ENCODE measurements around the gene FGFBP3.
"Not testable (repeated sequence)": the region's sequence is repeated elsewhere in the genome, so short reads cannot be mapped to it uniquely, and the experiment has no call there.

FGFBP3 gene

DNA sequence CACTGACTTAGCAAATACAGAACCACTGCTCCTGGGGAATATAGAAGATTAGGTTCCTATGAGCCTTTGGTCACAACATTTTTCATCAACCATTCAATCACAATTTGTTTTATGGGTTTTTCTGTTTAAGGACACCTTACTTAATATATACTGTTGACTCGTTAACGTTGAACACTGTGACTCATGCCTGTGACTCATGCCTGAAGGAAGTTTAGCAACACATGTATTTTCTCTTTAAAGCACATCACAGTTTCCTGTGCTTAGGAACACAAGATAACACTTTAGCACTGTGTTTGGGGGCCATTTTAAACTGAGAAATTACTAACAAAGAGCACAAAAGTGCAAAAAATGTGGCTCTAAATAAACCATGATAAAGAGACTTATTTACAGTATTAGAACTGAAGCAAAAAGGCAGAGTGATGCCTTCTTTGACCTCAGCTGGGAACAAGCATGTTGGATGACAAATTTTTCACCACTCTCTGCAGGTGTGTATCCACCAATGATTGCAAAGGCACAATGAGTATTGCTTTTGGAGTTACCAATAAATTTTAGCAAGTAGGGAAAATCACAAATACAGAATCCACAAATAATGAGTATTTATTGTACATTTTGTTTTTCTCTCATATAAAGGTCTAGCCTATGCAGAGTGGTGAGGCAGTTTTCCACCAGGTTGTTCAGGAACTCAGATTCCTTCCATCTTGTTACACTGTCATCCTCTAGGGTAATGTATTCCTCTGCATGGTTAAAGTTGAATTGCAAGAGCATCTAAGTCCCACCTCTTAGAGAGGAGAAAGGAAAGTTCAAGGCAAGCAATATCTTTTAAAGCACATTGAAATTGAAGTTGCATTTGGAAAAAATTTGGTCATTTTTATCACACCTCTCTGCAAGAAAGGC, 7.3 kb downstream of the FGFBP3 start:
- no peak for DNase-seq

DNA sequence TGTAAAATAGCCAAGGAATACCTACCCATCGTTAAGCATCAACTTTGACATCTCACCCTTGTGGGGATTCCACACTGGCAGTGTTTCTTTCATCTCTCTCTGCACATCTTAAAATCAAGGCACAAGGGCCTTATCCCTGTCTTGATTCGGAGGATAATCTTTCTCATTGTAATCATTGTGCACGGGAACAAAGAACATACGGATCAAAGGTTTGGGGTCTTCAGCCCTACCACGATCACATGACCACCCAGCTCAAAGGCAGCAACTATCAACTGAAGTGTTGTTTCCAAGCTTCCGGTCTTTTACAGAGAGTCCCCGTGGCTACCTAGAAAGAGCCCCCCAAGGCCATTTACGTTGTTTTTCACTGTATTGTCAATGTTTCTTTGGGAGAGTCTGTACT, 11.9 kb downstream of the FGFBP3 start:
- no peak for DNase-seq

DNA sequence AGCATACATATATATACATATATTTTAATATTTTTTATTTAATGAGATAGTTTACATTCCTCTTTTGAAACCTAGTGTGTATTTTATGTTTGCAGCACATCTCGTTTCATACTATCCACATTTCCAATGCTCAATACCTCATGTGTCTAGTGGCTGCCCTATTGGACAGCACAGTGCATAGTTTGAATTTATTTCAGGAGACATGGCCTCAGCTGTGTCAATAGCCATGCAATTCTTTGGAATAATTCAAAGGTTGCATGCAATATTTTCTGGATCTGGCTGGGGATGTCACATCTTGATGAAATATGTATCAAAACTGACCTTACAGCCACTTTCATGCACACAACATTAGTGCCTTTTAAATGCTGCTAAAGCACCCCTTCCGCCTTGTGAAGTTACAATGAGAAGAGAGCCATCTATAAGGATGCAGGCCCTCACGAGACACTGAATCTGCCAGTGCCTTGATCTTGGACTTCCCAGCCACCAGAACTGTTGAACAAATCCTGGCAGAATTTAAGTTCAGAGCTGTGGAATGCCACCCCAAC, 13.0 kb downstream of the FGFBP3 start:
- DNase-seq: no peak

DNA sequence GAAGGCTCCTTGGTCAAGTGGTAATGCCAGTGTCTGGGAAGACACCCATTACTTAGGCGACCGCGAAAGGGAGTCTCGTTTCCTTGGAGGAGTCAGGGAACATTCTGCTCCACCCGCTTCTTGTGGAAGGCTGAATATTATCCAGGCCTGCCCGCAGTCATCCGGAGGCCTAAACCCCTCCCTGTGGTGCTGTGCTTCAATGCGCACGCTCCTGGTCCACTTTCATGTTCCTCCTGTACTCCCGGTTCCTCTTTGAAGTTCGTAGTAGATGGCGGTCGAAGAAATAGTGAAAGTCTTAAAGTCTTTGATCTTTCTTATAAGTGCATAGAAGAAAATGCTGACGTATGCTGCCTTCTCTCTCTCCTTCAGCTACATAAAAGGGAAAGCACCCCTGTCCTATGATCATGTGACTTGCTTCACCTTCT, 15.0 kb downstream of the FGFBP3 start:
- not testable (repeated sequence) for DNase-seq

DNA sequence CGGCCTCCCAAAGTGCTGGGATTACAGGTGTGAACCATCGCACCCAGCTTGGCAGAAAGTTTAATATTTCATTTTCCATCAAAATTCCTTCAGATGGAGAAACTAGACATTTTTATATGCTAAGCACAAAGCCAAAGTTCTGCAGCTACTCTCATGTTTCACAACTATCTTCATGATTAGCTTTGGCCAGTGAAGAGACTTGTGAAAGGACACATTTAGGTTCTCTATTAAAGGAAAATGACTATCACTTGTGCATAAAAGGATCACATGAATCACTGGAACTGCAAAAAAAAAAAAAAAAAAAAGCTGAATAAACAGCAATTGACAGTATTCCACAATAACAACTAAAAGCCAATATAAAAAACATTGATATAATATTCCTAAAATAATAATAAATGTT, 16.2 kb downstream of the FGFBP3 start:
- no peak for DNase-seq

DNA sequence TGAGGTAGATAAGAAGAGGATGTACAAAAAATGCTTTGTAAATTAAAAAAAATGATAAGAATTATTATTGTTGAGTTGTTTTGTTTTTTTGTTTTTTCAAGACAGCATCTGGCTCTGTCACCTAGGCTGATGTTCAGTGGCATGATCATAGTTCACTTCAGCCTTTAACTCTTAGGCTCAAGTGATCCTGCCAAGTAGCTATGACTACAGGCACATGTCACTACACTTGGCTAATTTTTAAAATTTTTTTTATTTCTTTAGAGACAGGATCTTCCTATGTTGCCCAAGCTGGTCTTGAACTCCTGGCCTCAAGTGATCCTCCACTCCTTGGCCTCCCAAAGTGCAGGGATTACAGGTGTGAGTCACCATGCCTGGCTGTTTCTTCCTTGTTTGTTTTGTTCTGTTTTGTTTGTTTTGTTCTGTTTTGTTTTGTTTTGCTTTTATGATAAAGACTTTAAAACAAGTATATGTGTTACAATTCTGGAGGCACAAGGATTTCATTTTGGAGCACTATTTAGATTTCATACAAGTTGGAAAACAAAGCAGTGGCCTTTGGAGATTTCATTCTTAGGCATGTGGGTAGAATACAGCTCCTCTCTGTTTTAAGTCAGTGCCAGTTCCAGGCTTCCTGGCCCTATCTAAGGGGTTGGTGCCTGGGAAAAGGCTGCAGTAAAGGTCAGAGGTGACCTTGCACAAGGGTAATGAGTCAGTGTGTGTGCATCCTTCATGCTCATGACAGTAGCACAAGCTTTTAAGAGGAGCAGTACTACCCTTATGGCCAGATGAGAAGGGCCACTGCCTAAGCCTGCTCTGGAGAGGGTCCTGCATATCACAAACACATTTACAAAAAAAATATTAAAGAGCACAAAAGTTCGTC, 17.9 kb downstream of the FGFBP3 start:
- DNase-seq: no peak

DNA sequence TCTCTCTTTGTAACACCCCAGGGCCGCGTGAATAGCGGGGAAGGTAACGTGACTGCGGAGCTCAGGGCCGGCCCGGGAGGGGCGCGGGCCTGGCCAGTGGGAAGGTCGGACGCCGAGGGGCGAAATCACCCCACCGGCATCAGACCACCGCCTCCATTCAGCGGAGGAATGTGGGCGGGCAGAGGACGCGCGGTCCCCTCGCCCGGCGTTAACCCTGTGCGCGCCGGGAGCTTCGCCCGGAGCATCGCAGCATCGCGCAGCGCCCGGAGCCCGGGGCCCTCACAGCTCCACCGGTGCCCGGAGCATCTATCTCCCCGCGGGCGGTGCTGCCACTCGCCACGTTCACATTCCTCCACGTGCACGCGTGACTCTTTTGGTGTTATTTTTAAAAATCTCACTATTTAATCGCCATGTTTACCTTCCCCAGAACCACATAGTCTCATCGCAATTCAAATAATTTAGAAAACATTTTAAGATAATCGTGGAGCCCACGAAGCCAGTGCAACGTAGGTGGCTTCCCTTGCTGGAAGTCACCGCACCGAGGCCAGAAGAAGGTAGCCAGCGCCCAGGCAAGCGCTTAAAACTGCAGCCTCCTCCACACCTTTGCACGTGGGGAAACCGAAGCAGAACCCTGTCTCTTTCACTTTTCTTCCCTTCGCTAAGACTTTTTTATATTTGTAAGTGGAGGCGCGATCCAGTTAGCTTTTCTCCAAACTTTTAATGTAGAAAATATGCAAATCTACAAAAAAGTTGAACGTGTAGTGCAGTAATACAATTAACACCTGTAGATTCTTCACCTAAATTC, 21.8 kb downstream of the FGFBP3 start:
- DNase-seq: peak in 9 of 14 donors; percentile 16 to 48 (median 41)

DNA sequence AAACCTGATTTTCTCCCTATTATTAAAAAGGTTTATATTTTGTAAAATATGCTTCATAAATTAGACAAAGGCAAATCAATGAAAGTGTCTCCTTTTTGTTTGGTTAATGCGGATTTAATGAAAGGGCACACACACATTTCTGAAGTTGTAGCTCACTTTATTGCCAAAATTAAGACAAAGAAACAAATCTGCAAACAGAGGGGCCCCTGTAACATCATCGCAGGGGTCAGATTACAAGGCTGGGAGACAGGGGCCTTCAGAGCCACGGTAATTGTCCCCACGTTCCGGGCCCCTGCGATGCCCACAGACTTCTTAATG, 22.4 kb downstream of the FGFBP3 start:
- no peak for DNase-seq

DNA sequence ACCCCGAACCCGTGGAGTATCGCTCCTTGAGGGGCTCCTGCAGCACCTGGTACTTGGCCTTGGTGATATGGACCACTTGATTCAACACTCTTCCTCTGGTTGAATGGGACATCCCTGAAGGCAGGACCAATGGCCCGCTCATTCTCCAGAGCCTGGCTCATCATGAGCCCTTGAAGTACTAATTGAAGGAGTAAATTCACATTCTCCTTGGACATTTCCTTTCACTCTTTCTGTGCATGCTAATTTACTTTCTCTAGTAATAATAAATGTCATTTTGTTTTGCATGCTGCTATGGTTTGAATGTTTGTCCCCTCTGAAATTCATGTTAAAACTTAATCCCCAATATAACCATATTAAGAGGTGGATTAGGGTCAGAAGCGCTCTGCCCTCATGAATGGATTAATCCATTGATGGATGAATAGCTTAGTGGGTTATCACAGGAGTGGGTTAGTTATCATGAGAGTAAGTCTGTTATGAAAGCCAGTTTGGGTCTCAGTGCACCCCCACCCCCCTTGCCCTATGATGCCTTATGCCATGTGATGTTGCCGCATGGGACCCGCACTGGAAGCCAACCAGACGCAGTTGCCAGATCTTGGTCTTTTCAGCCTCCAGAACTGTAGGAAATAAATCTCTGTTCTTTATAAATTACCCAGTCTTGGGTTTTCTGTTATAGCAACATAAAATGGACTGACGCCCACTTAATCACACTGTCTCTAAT, 23.8 kb downstream of the FGFBP3 start:
- DNase-seq: no peak

DNA sequence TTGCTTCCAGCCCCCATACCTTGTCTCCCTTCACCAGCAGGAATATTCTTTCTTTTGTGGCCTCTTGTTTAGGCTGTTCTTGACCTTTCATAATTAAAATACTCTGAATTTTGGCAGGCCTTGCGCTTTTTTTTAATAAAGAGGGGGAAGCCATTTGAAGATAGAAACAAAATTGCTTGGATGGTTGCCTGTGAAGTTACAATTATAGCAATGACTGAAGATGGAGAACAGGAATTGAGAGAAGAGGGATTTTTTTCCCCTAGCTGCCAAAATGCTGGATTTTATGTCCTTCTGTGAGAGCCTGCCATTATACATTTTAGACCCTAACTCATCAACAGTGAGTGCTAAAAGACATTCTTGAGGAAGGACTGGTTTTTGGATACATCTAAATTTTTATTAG, 24.8 kb downstream of the FGFBP3 start:
- no peak for DNase-seq

DNA sequence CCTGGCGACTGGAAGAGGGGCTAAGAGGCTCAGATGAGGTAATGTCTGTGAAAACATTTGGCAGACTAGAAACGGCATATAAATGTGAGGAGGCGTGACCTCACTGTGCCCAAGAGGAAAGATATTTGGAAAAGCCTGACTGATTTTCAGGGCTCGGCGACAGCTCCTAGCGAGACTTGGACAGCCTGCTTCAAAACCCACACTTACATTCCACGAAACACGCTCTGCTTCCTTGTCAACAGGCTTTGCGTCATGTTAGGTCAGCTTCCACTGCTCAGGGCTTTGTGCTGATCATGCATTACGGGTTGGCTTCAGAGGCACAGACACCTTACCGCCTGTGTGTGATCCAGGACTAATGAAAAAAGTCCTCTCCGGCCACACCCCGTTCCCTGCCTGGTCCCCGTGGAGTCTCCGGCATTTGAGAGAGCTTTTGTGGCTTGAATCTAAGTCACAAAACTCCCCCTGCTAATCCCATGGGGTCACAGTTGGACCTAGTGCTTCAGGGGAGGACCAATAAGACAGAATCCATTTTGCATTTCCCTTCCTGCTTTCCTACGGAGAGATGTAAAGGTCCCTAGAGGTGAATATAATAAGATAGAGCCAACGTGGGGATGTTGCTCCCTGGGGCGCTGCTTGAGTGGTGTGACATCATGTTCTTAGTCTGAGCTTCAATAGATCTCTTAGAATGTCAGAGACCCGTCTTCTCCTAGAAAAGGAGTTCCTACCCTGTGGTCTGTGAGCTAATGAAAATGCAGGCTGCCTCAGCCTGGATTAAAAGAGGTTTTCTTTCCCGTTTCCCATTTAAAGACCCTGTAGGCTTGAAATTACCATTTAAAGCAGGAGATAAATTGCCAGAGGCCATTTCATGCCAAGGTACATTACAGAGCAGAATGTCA, 25.5 kb downstream of the FGFBP3 start:
- DNase-seq: peak in 6 of 14 donors; percentile 9 to 63 (median 32)

DNA sequence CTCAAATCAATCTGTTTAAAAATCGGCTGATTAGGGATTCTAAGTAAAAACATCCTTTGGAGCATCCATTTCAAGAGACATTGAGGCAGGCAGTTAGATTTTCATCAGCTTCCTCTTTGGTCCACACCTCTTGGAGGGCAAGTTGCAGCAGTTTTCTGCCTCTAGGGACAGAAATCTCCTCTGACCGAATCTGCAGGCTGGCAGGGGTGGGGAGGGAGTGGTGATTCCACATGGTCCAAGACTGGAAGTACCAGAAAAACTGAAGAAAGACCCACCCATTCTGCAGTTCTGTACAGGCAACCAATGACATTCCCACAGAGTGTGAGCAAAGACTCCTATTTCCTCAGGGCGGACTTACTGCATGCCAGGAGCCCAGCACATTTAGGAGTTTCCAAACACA, 29.0 kb downstream of the FGFBP3 start:
- no peak for DNase-seq

DNA sequence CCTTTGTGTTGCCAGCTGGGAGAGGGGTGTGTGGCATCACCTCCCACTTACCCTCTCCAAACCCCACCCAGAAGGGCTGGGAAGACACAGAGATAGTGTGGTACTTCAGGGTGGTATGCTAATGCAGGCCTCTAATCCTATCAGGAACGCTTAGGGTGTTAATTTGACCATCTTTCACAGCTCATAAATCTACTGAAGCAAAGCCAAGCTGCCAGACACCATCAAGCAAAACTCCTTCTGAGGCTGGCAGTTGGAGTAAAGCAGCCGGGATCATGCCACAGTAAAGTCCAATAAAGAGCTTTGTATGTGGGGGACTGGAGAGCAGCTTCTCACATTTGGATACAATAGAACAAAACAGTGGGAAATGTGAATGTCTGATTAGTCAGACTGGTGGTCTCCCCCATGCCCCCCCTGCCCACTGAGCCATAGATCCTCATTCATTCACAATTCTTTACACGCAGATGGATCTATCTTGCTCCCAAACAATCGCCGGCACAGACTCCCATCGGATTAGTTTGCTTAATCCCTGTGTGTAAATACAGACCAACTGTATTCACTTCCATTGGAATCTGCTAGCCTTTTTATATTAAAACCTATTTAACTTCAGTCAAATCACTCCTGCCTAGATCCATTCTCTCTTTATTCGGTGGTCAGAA, 29.6 kb downstream of the FGFBP3 start:
- peak in 1 of 14 donors; percentile 9 for DNase-seq

DNA sequence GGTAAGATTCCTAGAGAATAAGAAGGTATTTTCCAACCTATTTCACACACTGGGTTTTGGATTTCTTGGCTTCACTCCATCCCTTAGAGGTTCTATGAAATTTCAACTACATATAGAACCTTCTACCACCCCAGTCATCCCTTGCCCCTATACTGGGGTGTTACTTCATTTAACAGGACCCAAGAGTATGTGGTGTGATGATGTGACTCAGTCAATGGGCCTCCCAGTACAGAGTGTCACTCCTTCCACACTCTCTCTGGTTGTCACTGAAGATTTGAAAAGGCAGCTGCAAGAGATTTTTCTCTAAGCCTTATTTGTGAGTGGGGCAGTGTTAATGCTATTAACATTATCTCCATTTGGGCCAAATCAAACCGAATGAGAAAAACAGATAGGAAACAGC, 33.5 kb downstream of the FGFBP3 start:
- no peak for DNase-seq

DNA sequence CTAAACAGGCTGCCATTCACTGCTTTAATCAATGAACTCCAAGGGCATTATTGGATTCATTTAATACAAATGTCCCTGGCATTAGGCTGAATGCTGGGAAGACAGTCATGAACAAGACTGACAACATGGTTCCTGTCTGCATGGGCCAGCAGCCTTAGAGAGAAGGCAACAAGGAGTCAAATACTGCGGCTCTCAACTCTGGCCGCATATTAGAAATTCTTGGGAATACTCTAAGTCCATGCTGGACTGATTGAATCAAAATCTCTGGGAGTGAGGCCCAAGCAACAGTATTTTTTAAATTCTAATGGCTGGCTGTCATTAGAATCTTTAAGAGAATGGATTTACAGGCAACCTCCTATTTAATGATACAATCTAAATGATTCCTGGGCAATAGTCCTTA, 34.1 kb downstream of the FGFBP3 start:
- DNase-seq: no peak

DNA sequence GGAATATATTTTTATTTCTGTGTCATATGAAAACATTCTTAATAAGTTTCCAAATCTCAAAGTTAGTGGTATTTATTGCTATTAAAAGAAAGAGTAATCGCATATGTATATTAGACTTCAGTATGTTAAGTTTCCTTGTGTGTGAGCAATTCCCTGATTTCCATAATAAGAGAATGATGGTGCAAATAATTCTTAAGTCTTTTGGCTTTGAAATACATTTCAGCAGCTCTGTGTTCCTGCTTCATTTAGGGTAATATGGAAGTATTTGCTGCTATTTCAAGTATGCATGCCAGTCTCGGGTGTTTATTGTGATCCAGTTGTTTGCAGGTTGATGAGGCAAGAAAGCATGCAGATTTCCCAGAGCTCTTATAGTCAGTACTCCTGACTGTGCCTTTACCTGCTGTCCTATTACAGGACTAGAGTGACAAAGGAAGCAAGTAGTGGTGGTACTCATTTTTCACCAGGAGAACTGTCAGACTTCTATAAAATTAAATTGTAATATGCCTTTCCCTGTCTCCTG, 43.7 kb downstream of the FGFBP3 start:
- no peak for DNase-seq

DNA sequence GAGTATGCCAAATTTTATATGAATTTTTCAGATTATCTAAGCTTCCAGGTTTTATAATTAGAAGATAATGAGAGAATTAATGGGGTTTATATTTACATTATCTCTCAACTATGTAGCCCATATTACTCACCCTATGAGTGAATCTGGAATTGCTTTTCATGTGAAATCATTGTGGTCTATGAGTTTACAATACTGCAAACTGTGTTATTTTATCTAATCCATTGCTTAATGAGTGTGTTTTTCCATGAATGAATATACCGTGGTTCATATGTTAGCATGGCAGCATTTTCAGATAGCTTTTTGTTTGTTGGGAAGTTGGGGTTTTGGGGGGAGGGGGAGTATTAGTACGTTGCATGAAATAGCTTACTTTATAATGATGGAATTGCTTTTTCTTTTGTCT, 44.5 kb downstream of the FGFBP3 start:
- no peak for DNase-seq

DNA sequence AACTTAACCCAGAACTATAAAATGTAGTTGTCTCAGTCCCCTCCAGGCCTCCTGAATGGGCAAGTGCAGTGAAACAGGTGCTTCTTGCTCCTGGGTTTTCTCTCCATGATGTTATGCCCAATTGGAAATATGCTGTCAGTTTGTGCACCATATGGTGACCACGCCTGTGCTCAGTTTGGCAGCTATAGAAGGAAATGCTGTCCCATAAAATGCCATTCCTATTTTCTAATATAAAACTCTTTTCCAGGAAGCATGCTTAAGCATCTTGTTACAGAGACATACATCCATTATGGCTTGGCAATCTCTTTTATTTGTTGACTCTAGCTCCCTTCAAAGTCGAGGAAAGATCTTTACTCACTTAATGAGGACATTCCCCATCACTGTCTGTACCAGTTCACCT, 45.2 kb downstream of the FGFBP3 start:
- peak in 1 of 14 donors; percentile 87 for DNase-seq

DNA sequence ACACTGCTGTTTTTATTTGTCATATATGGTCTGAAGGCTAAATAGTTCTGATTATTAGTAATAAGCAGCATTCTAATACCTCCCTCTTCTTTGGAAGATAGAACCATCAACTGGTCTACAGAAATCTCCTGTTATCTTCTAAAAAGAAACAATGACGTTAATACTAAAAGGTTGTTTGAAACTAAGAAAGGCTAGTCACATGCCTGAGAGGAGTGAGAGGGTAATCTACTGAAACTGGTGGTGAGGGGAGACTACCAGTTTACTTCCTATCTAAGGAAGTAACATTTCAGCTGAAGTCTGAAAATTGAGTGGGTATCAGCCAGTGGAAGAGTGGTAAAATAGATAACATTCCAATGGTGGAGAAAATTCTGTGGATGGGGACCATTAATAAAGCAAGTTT, 48.4 kb downstream of the FGFBP3 start:
- DNase-seq: no peak

DNA sequence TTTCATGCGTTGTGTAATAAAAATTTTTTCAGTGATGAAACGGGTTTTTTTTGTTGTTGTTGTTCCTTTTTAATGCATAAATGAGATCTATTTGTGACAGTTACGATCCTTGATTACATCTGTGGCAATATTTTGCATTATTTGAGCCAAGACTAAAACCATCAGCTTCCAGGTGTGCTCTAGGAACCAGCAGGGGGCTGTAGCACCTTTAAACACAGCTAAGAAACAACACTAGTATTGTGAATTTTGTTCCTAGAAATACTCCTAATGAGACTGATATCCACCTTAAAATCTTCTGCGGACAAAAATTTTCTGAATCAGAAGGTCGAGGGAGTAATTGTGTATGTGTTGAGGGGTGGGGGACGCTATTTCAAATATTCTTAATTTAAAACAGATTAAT, 52.6 kb downstream of the FGFBP3 start:
- no peak for DNase-seq
